SK-N-SH treated with all-trans-retinoic acid at 6 μM for 48 hours (cell line): ENCODE measurements around the gene ENPP7.

Experiments
- ARNTL ChIP-seq: fragments of 450-650 bp; formaldehyde crosslinking; IDR thresholded peaks from 2 replicates; pipeline ENCODE4 v1.5.0; 2020; ENCODE audit warnings: low read depth, mild to moderate bottlenecking, moderate library complexity, borderline replicate concordance
- CREB5 ChIP-seq: fragments of 250-450 bp; sonication (Bioruptor Pico); IDR thresholded peaks from 2 replicates; pipeline ENCODE4 v1.5.1; 2020; ENCODE audit warnings: low read depth, mild to moderate bottlenecking, moderate library complexity
- CSDC2 ChIP-seq: fragments of 250-450 bp; sonication (Bioruptor Pico); IDR thresholded peaks from 2 replicates; pipeline ENCODE4 v1.5.0; 2020; ENCODE audit warnings: mild to moderate bottlenecking, moderate library complexity
- CSRNP3 ChIP-seq: fragments of 250-450 bp; sonication (Bioruptor Pico); IDR thresholded peaks from 2 replicates; pipeline ENCODE4 v1.5.1; 2021; ENCODE audit warnings: mild to moderate bottlenecking, moderate library complexity
- ESRRG ChIP-seq: fragments of 250-450 bp; sonication (Bioruptor Pico); IDR thresholded peaks from 2 replicates; pipeline ENCODE4 v1.6.1; 2021; ENCODE audit warnings: mild to moderate bottlenecking
- GLIS3 ChIP-seq: fragments of 250-450 bp; sonication (Bioruptor Pico); IDR thresholded peaks from 2 replicates; pipeline ENCODE4 v1.5.0; 2020; ENCODE audit warnings: mild to moderate bottlenecking, moderate library complexity
- PATZ1 ChIP-seq: fragments of 250-450 bp; sonication (Bioruptor Pico); IDR thresholded peaks from 2 replicates; pipeline ENCODE4 v1.8.0; 2020; ENCODE audit warnings: mild to moderate bottlenecking, moderate library complexity, borderline replicate concordance
- PPARA ChIP-seq: fragments of 250-450 bp; sonication (Bioruptor Pico); IDR thresholded peaks from 2 replicates; pipeline ENCODE4 v1.5.0; 2020; ENCODE audit warnings: mild to moderate bottlenecking, borderline replicate concordance
- RARB ChIP-seq: fragments of 250-450 bp; sonication (Bioruptor Pico); IDR thresholded peaks from 2 replicates; pipeline ENCODE4 v1.8.0; 2021; ENCODE audit warnings: mild to moderate bottlenecking, moderate library complexity
- TCF4 ChIP-seq: fragments of 250-450 bp; sonication (Bioruptor Pico); IDR thresholded peaks from 2 replicates; pipeline ENCODE4 v1.8.0; 2021; ENCODE audit warnings: mild to moderate bottlenecking, moderate library complexity, borderline replicate concordance
- ZFP3 ChIP-seq: fragments of 250-450 bp; sonication (Bioruptor Pico); IDR thresholded peaks from 2 replicates; pipeline ENCODE4 v1.5.0; 2020; ENCODE audit warnings: mild to moderate bottlenecking, moderate library complexity

- TF ChIP-seq ESRRG (no peak), PPARA (CRISPR knock-in tag) (no peak), CSRNP3 (CRISPR knock-in tag) (no peak), PATZ1 (CRISPR knock-in tag) (no peak), GLIS3 (CRISPR knock-in tag) (no peak), ZFP3 (CRISPR knock-in tag) (no peak), ARNTL (CRISPR knock-in tag) (no peak), CREB5 (no peak), TCF4 (CRISPR knock-in tag) (no peak), RARB (CRISPR knock-in tag) (no peak), CSDC2 (CRISPR knock-in tag) (no peak)
These were observed 44.3 kb upstream of the ENPP7 start for GRCh38 chr17:79686476-79686875.
